OCI-LY1 (cell line): Measurements from ENCODE around the gene ZNF138.

Source experiments
- H2AFZ ChIP-seq: fragments of 200-600 bp; sonication (generic), shearing (Covaris generic); 2 replicates; pipeline ENCODE4 v1.6.0; 2014; ENCODE audit warnings: antibody characterized with exemption, mild to moderate bottlenecking, low read length
- H3F3A ChIP-seq: fragments of 200-600 bp; sonication (generic), shearing (Covaris generic); 2 replicates; pipeline ENCODE4 v1.6.0; 2014; ENCODE audit warnings: mild to moderate bottlenecking, antibody characterized with exemption, low read length, moderate library complexity; ENCODE audit not compliant: insufficient read depth
- H3K27ac ChIP-seq: fragments of 200-600 bp; sonication (generic); 2 replicates; pipeline ENCODE4 v1.5.1; 2014; ENCODE audit warnings: low read length, mixed run types, mild to moderate bottlenecking, low read depth; ENCODE audit not compliant: poor library complexity, severe bottlenecking
- H3K27me3 ChIP-seq: fragments of 200-600 bp; sonication (generic); 2 replicates; pipeline ENCODE4 v1.6.0; 2014; ENCODE audit warnings: antibody characterized with exemption, mild to moderate bottlenecking, low read length, moderate library complexity; ENCODE audit not compliant: insufficient read depth
- H3K36me3 ChIP-seq: fragments of 200-600 bp; sonication (generic); 2 replicates; pipeline ENCODE4 v1.6.1; 2014; ENCODE audit warnings: mild to moderate bottlenecking, antibody characterized with exemption, low read length, moderate library complexity, mixed read lengths; ENCODE audit not compliant: insufficient read depth
- H3K4me1 ChIP-seq: fragments of 200-600 bp; sonication (generic); 2 replicates; pipeline ENCODE4 v1.5.1; 2014; ENCODE audit warnings: mild to moderate bottlenecking, low read length, moderate library complexity; ENCODE audit not compliant: insufficient read depth, severe bottlenecking
- H3K4me2 ChIP-seq: fragments of 200-600 bp; sonication (generic), shearing (Covaris generic); 2 replicates; pipeline ENCODE4 v1.6.1; 2014; ENCODE audit warnings: low read length
- H3K4me3 ChIP-seq: fragments of 200-600 bp; sonication (generic); 2 replicates; pipeline ENCODE4 v1.5.1; 2014; ENCODE audit warnings: low read length, low read depth, mild to moderate bottlenecking, mixed read lengths; ENCODE audit not compliant: poor library complexity, severe bottlenecking
- H3K79me2 ChIP-seq: fragments of 200-600 bp; shearing (Covaris generic); 2 replicates; pipeline ENCODE4 v1.6.1; 2016; ENCODE audit warnings: mixed run types, low read length, mixed read lengths; ENCODE audit not compliant: insufficient read depth
- H3K9ac ChIP-seq: fragments of 200-600 bp; sonication (generic), shearing (Covaris generic); 2 replicates; pipeline ENCODE4 v1.6.1; 2014; ENCODE audit warnings: mild to moderate bottlenecking, low read length, mixed read lengths
- H3K9me2 ChIP-seq: fragments of 200-600 bp; sonication (generic), shearing (Covaris generic); 2 replicates; pipeline ENCODE4 v1.6.1; 2014; ENCODE audit warnings: low read depth, mild to moderate bottlenecking, low read length, mixed read lengths
- H3K9me3 ChIP-seq: fragments of 200-600 bp; shearing (Covaris generic); 2 replicates; pipeline ENCODE4 v1.6.1; 2014; ENCODE audit warnings: low read length, mixed read lengths
- H4K20me1 ChIP-seq: fragments of 200-600 bp; sonication (generic), shearing (Covaris generic); 2 replicates; pipeline ENCODE4 v1.6.0; 2016; ENCODE audit warnings: mild to moderate bottlenecking, low read length; ENCODE audit not compliant: insufficient read depth
- EZH2 ChIP-seq: fragments of 200-600 bp; sonication (generic), shearing (Covaris generic); IDR thresholded peaks from 2 replicates; pipeline ENCODE4 v1.8.0; 2017; ENCODE audit warnings: borderline replicate concordance, mixed run types, mild to moderate bottlenecking, antibody characterized with exemption, low read length, moderate library complexity, mixed read lengths
- TF ChIP-seq, protein P1 (sequence below): fragments of 200-600 bp; sonication (generic), shearing (Covaris generic); IDR thresholded peaks from 2 replicates; pipeline ENCODE4 v1.5.1; 2017; ENCODE audit warnings: mild to moderate bottlenecking, antibody characterized with exemption, low read length, moderate library complexity, mixed read lengths

ZNF138 gene

DNA sequence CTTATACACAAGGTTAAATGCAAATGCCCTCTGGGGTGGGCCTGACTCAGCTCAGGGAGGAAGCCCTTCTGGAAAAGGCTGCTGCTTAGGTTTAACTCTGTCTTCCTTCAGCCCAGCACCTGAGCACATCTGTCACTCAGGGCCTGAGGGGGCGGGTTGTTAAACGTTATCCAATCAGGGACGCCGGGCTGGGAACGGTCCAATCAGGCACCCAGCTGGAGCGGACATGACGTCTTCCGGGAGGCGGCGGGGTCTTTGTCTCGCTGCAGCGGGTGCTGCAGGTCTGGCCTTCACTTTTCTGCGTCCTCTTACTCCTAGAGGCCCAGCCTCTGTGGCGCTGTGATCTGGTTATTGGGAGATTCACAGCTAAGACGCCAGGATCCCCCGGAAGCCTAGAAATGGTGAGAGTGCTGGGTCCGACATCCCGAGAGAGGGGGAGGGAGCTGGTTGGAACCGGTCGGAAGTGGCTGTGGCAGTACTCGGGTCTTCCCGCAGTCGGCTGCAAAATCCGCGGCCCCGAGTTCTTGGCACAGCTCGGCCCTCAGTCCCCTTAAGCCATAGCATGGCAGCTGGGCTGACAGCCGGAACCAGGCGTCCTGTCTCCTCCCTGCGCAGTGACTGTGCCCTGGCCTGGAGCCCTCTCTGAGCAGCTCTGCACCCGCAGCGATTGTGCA is at the start of gene ZNF138:
ZNF138 (plus strand) TSS at position 258 of the 674 bp plus-strand sequence; CDS start at position 399, 141 bp downstream.
- Histone ChIP-seq H2AFZ (peak within 1 kb of the TSS; percentile 84), H3K9me2 (no peaks in the 10 kb centered on the region), H3K9me3 (no peaks in the 10 kb centered on the region), H3K27me3 (no peaks in the 10 kb centered on the region), H3K4me2 (peak within 1 kb of the TSS; percentile 72), H3K4me3 (peak within 1 kb of the TSS; percentile 83), H4K20me1 (no peaks in the 10 kb centered on the region), H3K27ac (peak within 1 kb of the TSS; percentile 74), H3K36me3 (peaks cover 35% of the 10 kb centered on the region), H3K4me1 (peaks cover 20% of the 10 kb centered on the region), H3K79me2 (peaks cover 29% of the 10 kb centered on the region), H3F3A (no peaks in the 10 kb centered on the region), H3K9ac (peak within 1 kb of the TSS; percentile 84)
- TF ChIP-seq, protein P1, sequence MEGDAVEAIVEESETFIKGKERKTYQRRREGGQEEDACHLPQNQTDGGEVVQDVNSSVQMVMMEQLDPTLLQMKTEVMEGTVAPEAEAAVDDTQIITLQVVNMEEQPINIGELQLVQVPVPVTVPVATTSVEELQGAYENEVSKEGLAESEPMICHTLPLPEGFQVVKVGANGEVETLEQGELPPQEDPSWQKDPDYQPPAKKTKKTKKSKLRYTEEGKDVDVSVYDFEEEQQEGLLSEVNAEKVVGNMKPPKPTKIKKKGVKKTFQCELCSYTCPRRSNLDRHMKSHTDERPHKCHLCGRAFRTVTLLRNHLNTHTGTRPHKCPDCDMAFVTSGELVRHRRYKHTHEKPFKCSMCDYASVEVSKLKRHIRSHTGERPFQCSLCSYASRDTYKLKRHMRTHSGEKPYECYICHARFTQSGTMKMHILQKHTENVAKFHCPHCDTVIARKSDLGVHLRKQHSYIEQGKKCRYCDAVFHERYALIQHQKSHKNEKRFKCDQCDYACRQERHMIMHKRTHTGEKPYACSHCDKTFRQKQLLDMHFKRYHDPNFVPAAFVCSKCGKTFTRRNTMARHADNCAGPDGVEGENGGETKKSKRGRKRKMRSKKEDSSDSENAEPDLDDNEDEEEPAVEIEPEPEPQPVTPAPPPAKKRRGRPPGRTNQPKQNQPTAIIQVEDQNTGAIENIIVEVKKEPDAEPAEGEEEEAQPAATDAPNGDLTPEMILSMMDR = no peak
- TF ChIP-seq EZH2 = no peak

DNA sequence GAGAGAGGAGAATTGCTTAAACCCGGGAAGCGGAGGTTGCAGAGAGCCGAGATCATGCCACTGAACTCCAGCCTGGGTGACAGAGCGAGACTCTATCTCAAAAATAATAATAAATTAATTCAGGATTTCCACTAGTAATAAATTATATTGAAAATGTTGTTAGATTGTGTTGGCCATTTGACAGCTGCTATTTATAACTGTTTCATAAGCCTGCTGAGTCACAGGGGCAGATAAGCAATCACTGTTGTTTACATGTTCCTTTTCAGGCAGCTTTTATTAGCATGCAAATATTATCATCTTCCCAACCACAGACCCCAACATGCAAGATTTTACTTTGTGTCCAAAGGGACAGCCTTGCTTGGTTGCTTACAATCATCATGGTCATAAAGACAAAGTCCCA is 49.5 kb upstream of the ZNF138 start:
- H3K9me3 ChIP-seq = peaks cover 4% of the 10 kb centered on the region; the same call in 1 of the 2 replicates
- H3K79me2 ChIP-seq = no peaks in the 10 kb centered on the region
- H3K36me3 ChIP-seq = no peaks in the 10 kb centered on the region
- H3K27ac ChIP-seq = no peak overlapping the region
- no peak overlapping the region for H3K4me3 ChIP-seq
- no peak overlapping the region for H3K9ac ChIP-seq
- no peaks in the 10 kb centered on the region for H3F3A ChIP-seq
- no peaks in the 10 kb centered on the region for H3K4me1 ChIP-seq
- TF ChIP-seq, protein P1 = no peak
- no peak for TF ChIP-seq EZH2
- no peaks in the 10 kb centered on the region for H3K9me2 ChIP-seq
- H3K4me2 ChIP-seq = no peak overlapping the region
- H2AFZ ChIP-seq = no peak overlapping the region
- H3K27me3 ChIP-seq = no peaks in the 10 kb centered on the region
- H4K20me1 ChIP-seq = no peaks in the 10 kb centered on the region

DNA sequence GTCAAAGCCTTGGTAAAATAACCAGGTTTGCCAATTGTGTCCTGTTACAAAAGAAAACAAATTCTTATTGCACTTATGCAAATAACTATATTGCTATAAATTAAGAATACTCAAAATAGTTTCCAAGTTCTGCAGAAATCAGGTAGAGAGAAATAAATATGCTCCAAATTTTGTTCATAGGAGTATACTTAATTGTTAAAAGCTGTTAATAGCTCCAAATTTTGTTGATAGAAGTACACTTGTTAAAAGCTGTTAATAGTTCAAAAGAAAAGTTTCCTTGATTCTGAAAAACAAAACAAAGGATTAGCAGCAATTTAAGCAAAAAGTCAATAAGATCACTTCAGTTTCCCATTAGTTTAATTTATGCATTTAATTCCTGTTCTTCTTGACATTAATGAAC is 46.4 kb upstream of the ZNF138 start:
- Histone ChIP-seq H3K4me3 (no peak overlapping the region), H3K79me2 (no peaks in the 10 kb centered on the region), H3K27me3 (no peaks in the 10 kb centered on the region), H3K36me3 (no peaks in the 10 kb centered on the region), H3K9me2 (no peaks in the 10 kb centered on the region), H3K27ac (no peak overlapping the region), H3K9ac (no peak overlapping the region), H3F3A (no peaks in the 10 kb centered on the region), H3K4me2 (no peak overlapping the region), H2AFZ (no peak overlapping the region), H3K9me3 (peaks cover 4% of the 10 kb centered on the region; the same call in 1 of the 2 replicates), H4K20me1 (no peaks in the 10 kb centered on the region), H3K4me1 (no peaks in the 10 kb centered on the region)
- no peak for TF ChIP-seq EZH2
- TF ChIP-seq, protein P1 = no peak
